HCT116 (cell line): ENCODE results near the gene EBPL. TPM values are rescaled to one million over a fixed set of nuclear protein-coding genes. Genes with fewer than 3 reads are reported as not detected.

Source experiments
- ATAC-seq: fragments of 200-7000 bp; cut with Tn5 transposase; 2 replicates; pipeline ENCODE4 v1.9.1; 2020; ENCODE audit warnings: mild to moderate bottlenecking, moderate library complexity
- BruUV-seq: library from RNA; stranded (reverse); fragments of 400-500 nt; replicated peaks from 2 replicates; lab custom pipeline; 2021; lab: Mats Ljungman, UMichigan
- CTCF ChIA-PET: fragments of 300-600 bp; sonication (Branson Sonifier 250); formaldehyde crosslinking; loops from one replicate; lab custom pipeline; 2021; ENCODE audit warnings: antibody characterized with exemption; lab: Charles Lee
- POLR2A ChIA-PET: fragments of 300-600, 350-600 bp; sonication (Branson Sonifier 250); formaldehyde crosslinking; loops from one replicate; lab custom pipeline; 2021; ENCODE audit warnings: antibody characterized with exemption; lab: Charles Lee
- RAD21 ChIA-PET, 2 experiments: fragments of 300-600 bp; sonication (Branson Sonifier 250); formaldehyde crosslinking; loops; one replicate each; lab custom pipeline; 2023; ENCODE audit warnings: low total read pairs in 2 of 2; ENCODE audit not compliant: uncharacterized antibody in 2 of 2, unreplicated experiment in 2 of 2, low non-redundant PET in 1 of 2; lab: Charles Lee
- DNase-seq: peaks from one replicate; pipeline ENCODE4 v3.0.0-alpha.2; 2010; ENCODE audit warnings: low read depth, low spot score
- H2AFZ ChIP-seq: fragments of 200-600 bp; shearing (Covaris generic), sonication (generic); 2 replicates; pipeline ENCODE4 v1.6.1; 2017; ENCODE audit warnings: low read depth, mixed run types, mixed read lengths, antibody characterized with exemption, low read length; ENCODE audit not compliant: poor library complexity, severe bottlenecking
- H3K27ac ChIP-seq: 2 replicates; pipeline ENCODE4 v1.5.1; 2012; ENCODE audit warnings: low read depth, low read length
- H3K27me3 ChIP-seq: fragments of 200-600 bp; sonication (generic); 2 replicates; pipeline ENCODE4 v1.6.1; 2016; ENCODE audit warnings: mixed run types, low read length, mixed read lengths; ENCODE audit not compliant: insufficient read depth
- H3K36me3 ChIP-seq, 2 experiments: fragments of 200-500 bp in 1 of 2; fragments of 200-600 bp in 1 of 2; sonication (Bioruptor generic) in 1 of 2; sonication (generic) in 1 of 2; 2 replicates each; pipeline versions ENCODE4 v1.5.1 to v1.6.1; 2014 to 2016; ENCODE audit warnings: low read length in 2 of 2, inconsistent platforms in 1 of 2, mixed read lengths in 1 of 2, mixed run types in 1 of 2; ENCODE audit not compliant: insufficient read depth in 2 of 2, control insufficient read depth in 1 of 2
- H3K4me1 ChIP-seq, 2 experiments: fragments of 200-600 bp in 1 of 2; sonication (generic) in 1 of 2; 2 replicates each; pipeline versions ENCODE4 v1.5.1 to v1.6.1; 2012 to 2017; ENCODE audit warnings: low read length in 2 of 2, inconsistent platforms in 1 of 2, mild to moderate bottlenecking in 1 of 2, mixed read lengths in 1 of 2, mixed run types in 1 of 2, moderate library complexity in 1 of 2; ENCODE audit not compliant: insufficient read depth in 2 of 2, control insufficient read depth in 1 of 2
- H3K4me2 ChIP-seq: fragments of 200-600 bp; sonication (generic); 2 replicates; pipeline ENCODE4 v1.6.1; 2017; ENCODE audit warnings: mixed run types, low read length, mixed read lengths
- H3K4me3 ChIP-seq, 2 experiments: fragments of 200-600 bp in 1 of 2; sonication (generic) in 1 of 2; replicated peaks in 1 of 2; 2 replicates each; pipeline ENCODE4 v1.5.1; 2011 to 2016; ENCODE audit warnings: low read length in 2 of 2, control low read depth in 1 of 2, low read depth in 1 of 2, mild to moderate bottlenecking in 1 of 2, mixed read lengths in 1 of 2, mixed run types in 1 of 2
- H3K79me2 ChIP-seq: fragments of 200-600 bp; sonication (generic); 2 replicates; pipeline ENCODE4 v1.6.1; 2017; ENCODE audit warnings: mild to moderate bottlenecking, mixed run types, low read length, moderate library complexity, mixed read lengths; ENCODE audit not compliant: insufficient read depth
- H3K9ac ChIP-seq: fragments of 200-600 bp; sonication (generic); 2 replicates; pipeline ENCODE4 v1.6.1; 2016; ENCODE audit warnings: low read length, mixed read lengths
- H3K9me2 ChIP-seq: fragments of 200-600 bp; sonication (generic), shearing (Covaris generic); 2 replicates; pipeline ENCODE4 v1.6.1; 2017; ENCODE audit warnings: mixed run types, mild to moderate bottlenecking, moderate library complexity; ENCODE audit not compliant: insufficient read depth
- H3K9me3 ChIP-seq, 2 experiments: fragments of 200-500 bp in 1 of 2; fragments of 200-600 bp in 1 of 2; sonication (Bioruptor generic) in 1 of 2; sonication (generic) in 1 of 2; 2 replicates each; pipeline ENCODE4 v1.6.1; 2014 to 2017; ENCODE audit warnings: low read length in 2 of 2, mixed read lengths in 2 of 2, inconsistent platforms in 1 of 2, low read depth in 1 of 2, mild to moderate bottlenecking in 1 of 2, mixed run types in 1 of 2, moderate library complexity in 1 of 2; ENCODE audit not compliant: control insufficient read depth in 1 of 2, insufficient read depth in 1 of 2
- H4K20me1 ChIP-seq: fragments of 200-600 bp; sonication (generic), shearing (Covaris generic); 2 replicates; pipeline ENCODE4 v1.6.1; 2017; ENCODE audit warnings: mixed run types, mild to moderate bottlenecking, moderate library complexity; ENCODE audit not compliant: insufficient read depth
- CBX3 ChIP-seq: IDR thresholded peaks from 2 replicates; pipeline ENCODE4 v1.6.1; 2012; ENCODE audit warnings: low read depth
- CEBPB ChIP-seq: IDR thresholded peaks from 2 replicates; pipeline ENCODE4 v1.6.1; 2012; ENCODE audit warnings: low read depth
- EZH2 ChIP-seq: fragments of 200-600 bp; sonication (generic); IDR thresholded peaks from 2 replicates; pipeline ENCODE4 v1.6.1; 2017; ENCODE audit warnings: antibody characterized with exemption, mixed run types
- FOSL1 ChIP-seq: IDR thresholded peaks from 2 replicates; pipeline ENCODE4 v1.6.1; 2012; ENCODE audit warnings: low read depth
- JUND ChIP-seq: IDR thresholded peaks from 2 replicates; pipeline ENCODE4 v1.6.1; 2012
- MAX ChIP-seq: IDR thresholded peaks from 2 replicates; pipeline ENCODE4 v1.6.1; 2012
- RAD21 ChIP-seq: IDR thresholded peaks from 2 replicates; pipeline ENCODE4 v1.6.1; 2012; ENCODE audit warnings: low read depth, mild to moderate bottlenecking
- REST ChIP-seq: IDR thresholded peaks from 2 replicates; pipeline ENCODE4 v1.6.1; 2012; ENCODE audit warnings: low read depth
- SIN3A ChIP-seq: IDR thresholded peaks from 2 replicates; pipeline ENCODE4 v1.6.1; 2012; ENCODE audit warnings: low read depth
- ZBTB33 ChIP-seq: IDR thresholded peaks from 2 replicates; pipeline ENCODE4 v1.6.1; 2011; ENCODE audit warnings: mild to moderate bottlenecking, low read length, moderate library complexity; ENCODE audit not compliant: insufficient replicate concordance; ENCODE audit errors: extremely low read depth
- ZNF274 ChIP-seq: fragments of 200-500 bp; sonication (Bioruptor generic); IDR thresholded peaks from 2 replicates; pipeline ENCODE4 v1.6.1; 2014; ENCODE audit warnings: mild to moderate bottlenecking, low read depth, low read length, inconsistent platforms
- intact Hi-C: fragments of 100-400 bp; cut with micrococcal nuclease; formaldehyde crosslinking; loops from 2 replicates; pipeline ENCODE4 v1.10.0; 2022
- total RNA-seq: library from RNA; stranded (reverse); gene quantifications from one replicate; pipeline ENCODE4 v1.2.1, GENCODE V29; 2021; ENCODE audit not compliant: unreplicated experiment

EBPL gene
- total RNA-seq, 1 experiment from 2014 or later: 73.2 TPM

- ChIA-PET RAD21 (no interaction called here), CTCF (interaction anchor here (0.7 kb wide), 1 partner anchor 1221 kb away, joined by 5 read pairs; no protein-coding TSS in a partner anchor), POLR2A (no interaction called here)
- no TSS peak for BruUV-seq
- no peak overlapping the region for H3K4me3 ChIP-seq
- H3K27me3 ChIP-seq: no peaks in the 10 kb centered on the region
- no peak overlapping the region for H3K4me2 ChIP-seq
- H4K20me1 ChIP-seq: peaks cover 3% of the 10 kb centered on the region; the same call in 1 of the 2 replicates
- TF ChIP-seq JUND (no peak), FOSL1 (no peak), CBX3 (no peak), CEBPB (no peak), MAX (no peak)
- H2AFZ ChIP-seq: no peak overlapping the region
- no peak overlapping the region for H3K9ac ChIP-seq
- no peak overlapping the region for H3K27ac ChIP-seq
- H3K9me3 ChIP-seq: no peaks in the 10 kb centered on the region
- ATAC-seq (no peak), DNase-seq (no peak)
- intact Hi-C loops: loop anchor here (10.0 kb wide), 1 partner anchor 1137 kb away; no protein-coding TSS in a partner anchor
- no peaks in the 10 kb centered on the region for H3K9me2 ChIP-seq
- H3K36me3 ChIP-seq: peaks cover 7 to 17% of the 10 kb centered on the region in 2 experiments; a peak in 2 of 4 replicates
- H3K4me1 ChIP-seq: peaks cover 0 to 11% of the 10 kb centered on the region in 2 experiments; a peak in 2 of 4 replicates
- peaks cover 26% of the 10 kb centered on the region for H3K79me2 ChIP-seq
These were observed 23.5 kb downstream of the EBPL start for GRCh38 chr13:49667773-49668172.

- no peak overlapping the region for H2AFZ ChIP-seq
- H3K27me3 ChIP-seq: no peaks in the 10 kb centered on the region
- ATAC-seq: no peak
- no peak overlapping the region for H3K4me2 ChIP-seq
- no peak overlapping the region for H3K27ac ChIP-seq
- H3K9ac ChIP-seq: no peak overlapping the region
- H4K20me1 ChIP-seq: peaks cover 3% of the 10 kb centered on the region; the same call in 1 of the 2 replicates
- BruUV-seq: no TSS peak
- ChIA-PET CTCF (no interaction called here), POLR2A (no interaction called here), RAD21 (interaction anchor here in 1 of 2 experiments (0.5 kb wide), 1 partner anchor 402 kb away, joined by 3 read pairs; no protein-coding TSS in a partner anchor)
- H3K4me3 ChIP-seq: no peak overlapping the region
- no peak for DNase-seq
- H3K4me1 ChIP-seq: peaks cover 0 to 3% of the 10 kb centered on the region in 2 experiments; a peak in 1 of 4 replicates
- no peaks in the 10 kb centered on the region for H3K9me2 ChIP-seq
- H3K36me3 ChIP-seq: peaks cover 12 to 26% of the 10 kb centered on the region in 2 experiments; a peak in 2 of 4 replicates
- no peaks in the 10 kb centered on the region for H3K9me3 ChIP-seq
- intact Hi-C loops: loop anchor here (10.0 kb wide), 1 partner anchor 1140 kb away; no protein-coding TSS in a partner anchor
- H3K79me2 ChIP-seq: peaks cover 9% of the 10 kb centered on the region; the same call in 1 of the 2 replicates
- TF ChIP-seq MAX: no peak
- no peak for TF ChIP-seq SIN3A
- TF ChIP-seq REST: no peak
- TF ChIP-seq EZH2: no peak
- no peak for TF ChIP-seq RAD21
- no peak for TF ChIP-seq ZNF274
- no peak for TF ChIP-seq CEBPB
- no peak for TF ChIP-seq ZBTB33
These were observed 26.7 kb downstream of the EBPL start for GRCh38 chr13:49664606-49665005.
